ENCODE results near the gene GPC2. TPM values are rescaled to one million over a fixed set of nuclear protein-coding genes. Genes with fewer than 3 reads are reported as not detected.

Gene GPC2
- total and polyA plus RNA-seq, 7 donors, result 0.41 to 5.3 (median 0.71) TPM; not detected in 2

- H3K36me3 ChIP-seq, result no peaks in the 10 kb centered on the region
- no peaks in the 10 kb centered on the region for H3K4me1 ChIP-seq
- intact Hi-C loops (cut with DNase I), result loop anchor here (10.0 kb wide), 1 partner anchor 227 kb away; no protein-coding TSS in a partner anchor
- WGBS, 2 donors, result 62 to 85% methylated on average over 7 of the region's 7 CpGs
- DNase-seq, result no peak
- no peak overlapping the region for H3K27ac ChIP-seq
- H3K9me3 ChIP-seq, result no peaks in the 10 kb centered on the region
- TF ChIP-seq POLR2A (IDR thresholded peaks at IDR 0.05) (no peak), POLR2AphosphoS5 (IDR thresholded peaks at IDR 0.05) (no peak), CTCF (IDR thresholded peaks at IDR 0.05) (no peak), EP300 (IDR thresholded peaks at IDR 0.05) (no peak)
- no peak overlapping the region for H3K4me3 ChIP-seq
- H3K27me3 ChIP-seq, result no peaks in the 10 kb centered on the region
These were observed 34.2 kb upstream of the GPC2 start for GRCh38 chr7:100211342-100211780.

DNA sequence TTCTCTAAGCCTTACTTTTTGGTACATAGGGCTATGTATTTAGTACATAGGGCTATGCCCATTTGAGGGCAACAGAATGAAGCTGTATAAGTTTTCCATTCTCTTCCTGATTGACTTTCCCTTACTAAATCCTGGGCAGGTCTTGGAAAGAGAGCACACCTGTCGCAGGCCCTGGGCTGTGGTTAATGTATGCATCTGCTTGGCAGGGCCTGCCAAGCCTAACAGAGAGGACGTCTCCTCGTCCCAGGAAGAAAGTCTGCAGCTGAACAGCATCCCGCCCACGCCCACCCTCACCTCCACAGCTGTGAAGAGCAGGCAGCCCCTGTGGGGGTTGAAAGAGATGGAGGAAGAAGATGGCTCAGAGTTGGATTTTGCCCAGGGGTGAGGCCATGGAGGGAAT, 33.6 kb upstream of the GPC2 start:
- no peak overlapping the region for H3K4me3 ChIP-seq
- no peaks in the 10 kb centered on the region for H3K27me3 ChIP-seq
- intact Hi-C loops (cut with DNase I), result loop anchor here (10.0 kb wide), 1 partner anchor 226 kb away; no protein-coding TSS in a partner anchor
- no peak for DNase-seq
- H3K9me3 ChIP-seq, result no peaks in the 10 kb centered on the region
- no peaks in the 10 kb centered on the region for H3K36me3 ChIP-seq
- H3K4me1 ChIP-seq, result no peaks in the 10 kb centered on the region
- no peak overlapping the region for H3K27ac ChIP-seq
- TF ChIP-seq POLR2AphosphoS5 (IDR thresholded peaks at IDR 0.05) (no peak), POLR2A (IDR thresholded peaks at IDR 0.05) (no peak), CTCF (IDR thresholded peaks at IDR 0.05) (no peak), EP300 (IDR thresholded peaks at IDR 0.05) (no peak)
- 18 to 48% methylated on average over 5 of the region's 5 CpGs for WGBS, 2 donors

GRCh38 chr7:100209493-100209892, 32.3 kb upstream of the GPC2 start:
- no peaks in the 10 kb centered on the region for H3K27me3 ChIP-seq
- H3K9me3 ChIP-seq, result no peaks in the 10 kb centered on the region
- H3K4me3 ChIP-seq, result no peak overlapping the region
- intact Hi-C loops (cut with DNase I), result no loop called here
- H3K4me1 ChIP-seq, result no peaks in the 10 kb centered on the region
- no peak for TF ChIP-seq EP300 (IDR thresholded peaks at IDR 0.05)
- DNase-seq, result no peak
- H3K36me3 ChIP-seq, result no peaks in the 10 kb centered on the region
- H3K27ac ChIP-seq, result no peak overlapping the region
- WGBS, 2 donors, result 74 to 80% methylated on average over 6 of the region's 6 CpGs

GRCh38 chr7:100208911-100209408, 31.8 kb upstream of the GPC2 start:
- Histone ChIP-seq H3K27ac (no peak overlapping the region), H3K9me3 (no peaks in the 10 kb centered on the region), H3K4me1 (no peaks in the 10 kb centered on the region), H3K36me3 (no peaks in the 10 kb centered on the region), H3K27me3 (no peaks in the 10 kb centered on the region), H3K4me3 (no peak overlapping the region)
- WGBS, 2 donors, result 12 to 40% methylated on average over 6 of the region's 6 CpGs
- intact Hi-C loops (cut with DNase I), result no loop called here
- no peak for TF ChIP-seq CTCF (IDR thresholded peaks at IDR 0.05)
- no peak for TF ChIP-seq POLR2AphosphoS5 (IDR thresholded peaks at IDR 0.05)
- TF ChIP-seq POLR2A (IDR thresholded peaks at IDR 0.05), result no peak
- TF ChIP-seq EP300 (IDR thresholded peaks at IDR 0.05), result no peak
- no peak for DNase-seq

DNA sequence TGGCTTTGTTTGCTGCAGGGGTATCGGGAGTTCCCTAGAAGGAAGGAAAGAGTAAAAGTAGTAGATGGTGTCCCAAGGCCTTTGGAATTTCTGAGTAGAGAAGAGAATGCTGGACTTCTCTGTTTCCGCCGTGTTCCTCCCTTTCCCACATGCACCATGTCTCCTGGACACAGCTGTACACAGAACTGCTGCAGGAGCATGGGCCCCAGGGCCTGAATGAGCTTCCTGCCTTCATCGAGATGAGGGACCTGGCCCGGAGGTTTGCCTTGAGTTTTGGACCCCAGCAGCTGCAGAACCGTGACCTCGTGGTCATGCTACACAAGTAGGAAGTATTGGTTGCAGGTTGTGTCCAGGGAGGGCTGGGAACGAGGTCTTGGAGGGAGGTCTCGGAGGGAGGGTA, 27.3 kb upstream of the GPC2 start:
- intact Hi-C loops (cut with DNase I), result no loop called here
- DNase-seq, result no peak

More for the DNA sequence above, 27.3 kb upstream of the GPC2 start:
- Histone ChIP-seq H3K4me3 (no peak overlapping the region), H3K9me3 (no peaks in the 10 kb centered on the region), H3K36me3 (no peaks in the 10 kb centered on the region), H3K4me1 (no peaks in the 10 kb centered on the region), H3K27ac (no peak overlapping the region), H3K27me3 (no peaks in the 10 kb centered on the region)
- TF ChIP-seq POLR2A (IDR thresholded peaks at IDR 0.05) (no peak), CTCF (IDR thresholded peaks at IDR 0.05) (no peak), EP300 (IDR thresholded peaks at IDR 0.05) (no peak), POLR2AphosphoS5 (IDR thresholded peaks at IDR 0.05) (no peak)
- 90 to 92% methylated on average over 9 of the region's 9 CpGs for WGBS, 2 donors
